H1 (cell line): Measurements from ENCODE around the gene LRCH1. TPM values are rescaled to one million over a fixed set of nuclear protein-coding genes. Genes with fewer than 3 reads are reported as not detected.

Source experiments
- CTCF ChIA-PET: fragments of 300-600 bp; sonication (Branson Sonifier 250); formaldehyde crosslinking; loops from one replicate; lab custom pipeline; 2021; ENCODE audit not compliant: partially characterized antibody; lab: Charles Lee
- POLR2A ChIA-PET: fragments of 300-600 bp; sonication (Branson Sonifier 250); formaldehyde crosslinking; loops from one replicate; lab custom pipeline; 2021; ENCODE audit warnings: inconsistent platforms; ENCODE audit not compliant: partially characterized antibody; lab: Charles Lee
- DNase-seq, 2 experiments: peaks; one replicate each; pipeline versions ENCODE4 v3.0.0 to v3.0.0-alpha.2; 2010 to 2022; ENCODE audit warnings: low spot score in 2 of 2, low read depth in 1 of 2, mixed read lengths in 1 of 2
- FAIRE-seq: peaks from 2 replicates; lab custom pipeline; 2011; peaks lifted over from hg19 to GRCh38; lab: Jason Lieb, UNC
- H2AFZ ChIP-seq: 2 replicates; pipeline ENCODE4 v1.8.1; 2012; ENCODE audit warnings: low read length, inconsistent platforms
- H2AK5ac ChIP-seq: 2 replicates; pipeline ENCODE4 v1.6.1; 2013; ENCODE audit warnings: low read depth, low read length
- H2BK120ac ChIP-seq: replicated peaks from 2 replicates; pipeline ENCODE3; 2013; ENCODE audit warnings: low read depth, low read length, inconsistent platforms
- H2BK12ac ChIP-seq: 2 replicates; pipeline ENCODE4 v1.6.1; 2013; ENCODE audit warnings: low read depth, low read length
- H2BK15ac ChIP-seq: 2 replicates; pipeline ENCODE4 v1.6.1; 2013; ENCODE audit warnings: low read length
- H2BK20ac ChIP-seq: 2 replicates; pipeline ENCODE4 v1.6.1; 2013; ENCODE audit warnings: low read length
- H2BK5ac ChIP-seq: 2 replicates; pipeline ENCODE4 v1.6.1; 2013; ENCODE audit warnings: low read depth, low read length
- H3K14ac ChIP-seq: 2 replicates; pipeline ENCODE4 v1.6.1; 2013; ENCODE audit warnings: inconsistent platforms; ENCODE audit not compliant: insufficient read length
- H3K18ac ChIP-seq: 2 replicates; pipeline ENCODE4 v1.6.1; 2013; ENCODE audit warnings: low read length; ENCODE audit errors: extremely low read depth
- H3K23ac ChIP-seq: 2 replicates; pipeline ENCODE4 v1.6.1; 2013; ENCODE audit warnings: inconsistent platforms; ENCODE audit not compliant: insufficient read length
- H3K23me2 ChIP-seq: 2 replicates; pipeline ENCODE4 v1.6.1; 2013; ENCODE audit warnings: low read depth, low read length
- H3K27ac ChIP-seq: 2 replicates; pipeline ENCODE4 v1.6.1; 2011; ENCODE audit warnings: low read depth, low read length, inconsistent platforms
- H3K27me3 ChIP-seq, 4 experiments: replicated peaks in 1 of 4; 1 replicate in 1 of 4; 2 replicates in 3 of 4; pipeline versions ENCODE4 v1.6.1 to v1.8.1; 2011 to 2013; ENCODE audit warnings: low read length in 3 of 4, mild to moderate bottlenecking in 3 of 4, inconsistent platforms in 2 of 4, mixed read lengths in 2 of 4, moderate library complexity in 1 of 4; ENCODE audit not compliant: control insufficient read depth in 3 of 4, insufficient read depth in 3 of 4; ENCODE audit errors: extremely low read depth in 1 of 4
- H3K36me3 ChIP-seq, 4 experiments: 2 replicates each; pipeline versions ENCODE4 v1.6.1 to v1.8.1; 2011 to 2013; ENCODE audit warnings: mild to moderate bottlenecking in 4 of 4, low read length in 3 of 4, moderate library complexity in 2 of 4, control low read depth in 1 of 4, inconsistent platforms in 1 of 4; ENCODE audit not compliant: insufficient read depth in 4 of 4, control insufficient read depth in 2 of 4
- H3K4ac ChIP-seq: replicated peaks from 2 replicates; pipeline ENCODE3; 2013; ENCODE audit warnings: low read length, low read depth, mixed read lengths, inconsistent platforms; ENCODE audit not compliant: insufficient read length
- H3K4me1 ChIP-seq, 4 experiments: replicated peaks in 1 of 4; 1 replicate in 1 of 4; 2 replicates in 3 of 4; pipeline versions ENCODE4 v1.6.1 to v1.8.1; 2011 to 2013; ENCODE audit warnings: low read length in 3 of 4, inconsistent platforms in 2 of 4, mixed read lengths in 1 of 4; ENCODE audit not compliant: insufficient read depth in 4 of 4, control insufficient read depth in 3 of 4
- H3K4me2 ChIP-seq, 2 experiments: 2 replicates each; pipeline versions ENCODE4 v1.6.1 to v1.8.1; 2011 to 2013; ENCODE audit warnings: low read depth in 2 of 2, low read length in 2 of 2, control low read depth in 1 of 2, inconsistent platforms in 1 of 2, mild to moderate bottlenecking in 1 of 2; ENCODE audit not compliant: insufficient read depth in 1 of 2
- H3K4me3 ChIP-seq, 4 experiments: fragments of 200-600, 300-600 bp in 1 of 4; sonication (generic), shearing (Covaris generic), sonication (Bioruptor Twin) in 1 of 4; 2 replicates each; pipeline versions ENCODE4 v1.5.1 to v1.8.1; 2011 to 2016; ENCODE audit warnings: low read length in 4 of 4, low read depth in 3 of 4, control low read depth in 2 of 4, inconsistent platforms in 2 of 4, mild to moderate bottlenecking in 2 of 4, mixed read lengths in 1 of 4, moderate library complexity in 1 of 4; ENCODE audit not compliant: insufficient read depth in 2 of 4; ENCODE audit errors: extremely low read depth in 1 of 4
- H3K56ac ChIP-seq: replicated peaks from 2 replicates; pipeline ENCODE3; 2013; ENCODE audit warnings: low read depth, mild to moderate bottlenecking, mixed read lengths, low read length, inconsistent platforms; ENCODE audit not compliant: insufficient read length
- H3K79me1 ChIP-seq: 2 replicates; pipeline ENCODE4 v1.6.1; 2013; ENCODE audit warnings: low read depth, low read length, control low read depth
- H3K79me2 ChIP-seq, 2 experiments: 2 replicates each; pipeline versions ENCODE4 v1.6.1 to v1.8.1; 2012 to 2013; ENCODE audit warnings: low read length in 2 of 2, mild to moderate bottlenecking in 2 of 2, inconsistent platforms in 1 of 2; ENCODE audit not compliant: insufficient read depth in 2 of 2, control insufficient read depth in 1 of 2
- H3K9ac ChIP-seq, 4 experiments: replicated peaks in 1 of 4; 1 replicate in 1 of 4; 2 replicates in 3 of 4; pipeline versions ENCODE4 v1.6.1 to v1.8.1; 2011 to 2013; ENCODE audit warnings: low read depth in 3 of 4, low read length in 3 of 4, control low read depth in 2 of 4, mild to moderate bottlenecking in 2 of 4, moderate library complexity in 2 of 4, inconsistent platforms in 1 of 4; ENCODE audit errors: extremely low read depth in 1 of 4
- H3K9me3 ChIP-seq, 2 experiments: 2 replicates each; pipeline versions ENCODE4 v1.6.1 to v1.8.1; 2012 to 2013; ENCODE audit warnings: mild to moderate bottlenecking in 2 of 2, moderate library complexity in 2 of 2, control low read depth in 1 of 2, inconsistent platforms in 1 of 2, low read depth in 1 of 2, low read length in 1 of 2, mixed read lengths in 1 of 2; ENCODE audit not compliant: insufficient read depth in 2 of 2
- H4K20me1 ChIP-seq, 2 experiments: replicated peaks in 1 of 2; 2 replicates each; pipeline versions ENCODE3 to v1.8.1; 2011 to 2013; ENCODE audit warnings: inconsistent platforms in 2 of 2, low read length in 2 of 2, mild to moderate bottlenecking in 1 of 2; ENCODE audit not compliant: insufficient read depth in 2 of 2, control insufficient read depth in 1 of 2
- H4K5ac ChIP-seq: 2 replicates; pipeline ENCODE4 v1.6.1; 2013; ENCODE audit warnings: low read length, low read depth, mixed read lengths, inconsistent platforms; ENCODE audit not compliant: insufficient read length
- H4K8ac ChIP-seq: 2 replicates; pipeline ENCODE4 v1.8.0; 2013; ENCODE audit warnings: mild to moderate bottlenecking, moderate library complexity, low read length, inconsistent platforms; ENCODE audit not compliant: insufficient read depth; ENCODE audit errors: extremely low read depth
- H4K91ac ChIP-seq: replicated peaks from 2 replicates; pipeline ENCODE3; 2013; ENCODE audit warnings: low read length, mixed read lengths, inconsistent platforms; ENCODE audit not compliant: insufficient read length
- BACH1 ChIP-seq: IDR thresholded peaks from 2 replicates; pipeline ENCODE4 v1.6.1; 2012; ENCODE audit warnings: low read length, improper control_type of control experiment
- JUND ChIP-seq: IDR thresholded peaks from 2 replicates; pipeline ENCODE4 v1.6.1; 2011; ENCODE audit warnings: mild to moderate bottlenecking, improper control_type of control experiment, low read length
- KDM1A ChIP-seq: fragments of 200-600, 300-600 bp; sonication (generic); IDR thresholded peaks from 2 replicates; pipeline ENCODE4 v1.7.1; 2016; ENCODE audit warnings: mild to moderate bottlenecking, low read length, borderline replicate concordance
- MAX ChIP-seq: IDR thresholded peaks from 2 replicates; pipeline ENCODE4 v1.6.1; 2012; ENCODE audit warnings: inconsistent platforms
- WGBS, 2 experiments: shearing (Covaris generic) in 1 of 2; methylation state at CpG; one replicate each; pipeline versions ENCODE4 v1.1.6 to v1.1.7; 2013 to 2015; ENCODE audit warnings: low lambda C conversion rate in 2 of 2, mixed read lengths in 2 of 2, inconsistent platforms in 1 of 2, low coverage in 1 of 2, missing lambda C conversion rate in 1 of 2; ENCODE audit not compliant: insufficient replicate concordance in 2 of 2, insufficient coverage in 1 of 2, insufficient read length in 1 of 2; ENCODE audit errors: extremely low coverage in 1 of 2, missing lambda C conversion rate in 1 of 2; 5-methylcytosine and 5-hydroxymethylcytosine counted together
- polyA plus RNA-seq, 7 experiments: library from polyadenylated mRNA; depleted of rRNA in 3 of 7; stranded (reverse) in 5 of 7; unstranded in 2 of 7; fragments of >200 nt in 5 of 7; fragments of 200-250 nt in 2 of 7; gene quantifications; 1 replicate in 5 of 7; 2 replicates in 1 of 7; 4 replicates in 1 of 7; pipeline versions ENCODE4 v1.2.1 to v1.2.3, GENCODE V29; 2011 to 2013; ENCODE audit warnings: missing spikeins in 2 of 7, mixed read lengths in 2 of 7
- total RNA-seq: library from RNA; stranded (reverse); fragmentation: NEBNext Ultra II Directional; extraction: Animal tissue kit (Norgen Biotek cat#: 25700); gene quantifications from 2 replicates; pipeline ENCODE4 v1.2.1, GENCODE V29; 2021

The LRCH1 gene
- total and polyA plus RNA-seq, 2 of the 8 experiments (the other 6 are each of a cell fraction or from before 2014, with no cell fraction given) = 3.0 to 10.1 TPM

DNA sequence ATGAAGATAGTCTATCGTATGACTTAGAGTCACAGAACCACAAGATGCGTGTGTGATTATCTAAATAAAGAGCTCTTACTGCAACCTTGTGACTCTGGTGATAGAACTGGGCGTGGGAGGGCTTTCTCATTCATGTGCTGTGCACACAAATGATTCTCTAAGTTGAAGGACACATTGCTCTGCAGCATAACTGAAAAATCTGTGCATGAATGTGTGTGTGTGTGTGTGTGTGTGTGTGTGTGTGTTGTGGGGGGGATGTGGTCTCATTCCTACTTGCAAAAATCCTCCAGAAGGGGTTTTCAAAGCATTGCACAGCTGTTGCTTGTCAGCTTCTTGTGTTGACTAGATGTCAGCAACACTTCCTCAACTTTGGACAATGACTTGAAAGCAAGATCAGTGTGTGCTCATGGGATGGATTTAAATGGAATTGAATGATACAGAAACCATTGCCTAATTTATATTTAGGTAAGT is 22.4 kb downstream of the LRCH1 start:
- Histone ChIP-seq H3K9me3 (no peaks in the 10 kb centered on the region), H3K4ac (no peak overlapping the region), H2BK20ac (no peak overlapping the region), H3K14ac (no peak overlapping the region), H3K56ac (no peak overlapping the region), H4K20me1 (peaks cover 2 to 12% of the 10 kb centered on the region in 2 experiments), H3K23ac (no peak overlapping the region), H3K4me3 (no peak overlapping the region), H3K4me1 (no peaks in the 10 kb centered on the region; a peak in 2 of 7 replicates), H2AFZ (no peak overlapping the region), H2BK120ac (no peak overlapping the region), H3K4me2 (no peak overlapping the region), H3K79me2 (peaks cover 0 to 14% of the 10 kb centered on the region in 2 experiments; a peak in 1 of 4 replicates), H4K5ac (no peak overlapping the region), H3K36me3 (no peaks in the 10 kb centered on the region), H2AK5ac (no peak overlapping the region), H3K79me1 (peaks cover 6% of the 10 kb centered on the region), H2BK12ac (no peak overlapping the region), H2BK5ac (no peak overlapping the region), H3K9ac (no peak overlapping the region), H4K91ac (no peak overlapping the region), H3K27me3 (no peaks in the 10 kb centered on the region), H2BK15ac (no peak overlapping the region), H3K27ac (no peak overlapping the region), H3K23me2 (no peaks in the 10 kb centered on the region; the same call in 1 of the 2 replicates), H4K8ac (no peak overlapping the region), H3K18ac (no peak overlapping the region)
- FAIRE-seq = no peak
- ChIA-PET CTCF (interaction anchor here (1.2 to 1.5 kb wide), 3 partner anchors 10 to 135 kb away, joined by 4 to 5 read pairs (median 4); no protein-coding TSS in a partner anchor), POLR2A (no interaction called here)
- no peak for DNase-seq
- 96% methylated on average over 3 of the region's 3 CpGs; no CpG with 5 or more reads in 1 of the 2 experiments for WGBS, 2 experiments
- no peak for TF ChIP-seq BACH1
- TF ChIP-seq MAX = no peak
- no peak for TF ChIP-seq JUND
- no peak for TF ChIP-seq KDM1A
